CD14-positive monocyte (primary cell): ENCODE results near the gene CENPU. TPM values are rescaled to one million over a fixed set of nuclear protein-coding genes. Genes with fewer than 3 reads are reported as not detected.

Experiments
- DNase-seq, 3 donors: peaks; one replicate each; pipeline ENCODE4 v3.0.0-alpha.2; 2011 to 2022
- H2AFZ ChIP-seq: 2 replicates; pipeline ENCODE4 v1.6.0; 2012; ENCODE audit warnings: mild to moderate bottlenecking, low read depth, low read length, inconsistent platforms; ENCODE audit not compliant: insufficient read depth, poor library complexity, severe bottlenecking
- H3K27ac ChIP-seq, 2 donors: 1 replicate in 1 of 2; 2 replicates in 1 of 2; pipeline ENCODE4 v1.5.1; 2012 to 2013; ENCODE audit warnings: low read length in 2 of 2, control low read depth in 1 of 2, inconsistent platforms in 1 of 2, low read depth in 1 of 2, mild to moderate bottlenecking in 1 of 2
- H3K27me3 ChIP-seq, 2 donors: one replicate each; pipeline versions ENCODE4 v1.6.0 to v1.6.1; 2011 to 2013; ENCODE audit warnings: low read length in 2 of 2; ENCODE audit not compliant: control insufficient read depth in 2 of 2, insufficient read depth in 2 of 2
- H3K36me3 ChIP-seq, 2 donors: replicated peaks in 1 of 2; 1 replicate in 1 of 2; 2 replicates in 1 of 2; pipeline versions ENCODE4 v1.5.1 to v1.6.1; 2012 to 2013; ENCODE audit warnings: low read length in 2 of 2, control low read depth in 1 of 2, inconsistent platforms in 1 of 2, mild to moderate bottlenecking in 1 of 2; ENCODE audit not compliant: insufficient read depth in 2 of 2, control insufficient read depth in 1 of 2
- H3K4me1 ChIP-seq, 2 donors: 1 replicate in 1 of 2; 2 replicates in 1 of 2; pipeline versions ENCODE4 v1.5.1 to v1.6.1; 2012 to 2013; ENCODE audit warnings: low read length in 2 of 2, control low read depth in 1 of 2, inconsistent platforms in 1 of 2, mild to moderate bottlenecking in 1 of 2, moderate library complexity in 1 of 2; ENCODE audit not compliant: insufficient read depth in 2 of 2, control insufficient read depth in 1 of 2
- H3K4me2 ChIP-seq: replicated peaks from 2 replicates; pipeline ENCODE3; 2012; ENCODE audit warnings: low read length, moderate library complexity, mild to moderate bottlenecking; ENCODE audit not compliant: poor library complexity, severe bottlenecking; ENCODE audit errors: extremely low read depth
- H3K4me3 ChIP-seq, 3 experiments: fragments of 200-600 bp in 1 of 3; sonication (generic) in 1 of 3; replicated peaks in 1 of 3; 1 replicate in 2 of 3; 2 replicates in 1 of 3; pipeline ENCODE4 v1.5.1; 2011 to 2013; ENCODE audit warnings: low read length in 3 of 3, mild to moderate bottlenecking in 3 of 3, control low read depth in 2 of 3, low read depth in 2 of 3, inconsistent platforms in 1 of 3, moderate library complexity in 1 of 3
- H3K79me2 ChIP-seq: 2 replicates; pipeline ENCODE4 v1.6.0; 2012; ENCODE audit warnings: mild to moderate bottlenecking, control low read depth, inconsistent platforms, low read length, moderate library complexity; ENCODE audit not compliant: insufficient read depth
- H3K9ac ChIP-seq: 2 replicates; pipeline ENCODE4 v1.6.0; 2017; ENCODE audit warnings: low read length, mild to moderate bottlenecking; ENCODE audit not compliant: insufficient read depth, poor library complexity, severe bottlenecking
- H3K9me3 ChIP-seq, 2 donors: replicated peaks in 1 of 2; 1 replicate in 1 of 2; 2 replicates in 1 of 2; pipeline versions ENCODE4 v1.5.1 to v1.6.1; 2012 to 2013; ENCODE audit warnings: low read length in 2 of 2, control low read depth in 1 of 2; ENCODE audit not compliant: control insufficient read depth in 1 of 2, insufficient read depth in 1 of 2
- H4K20me1 ChIP-seq: 2 replicates; pipeline ENCODE4 v1.6.0; 2012; ENCODE audit warnings: mild to moderate bottlenecking, low read length, control low read depth, moderate library complexity; ENCODE audit not compliant: insufficient read depth
- H3K27ac Mint-ChIP-seq, 7 donors: one replicate each; pipeline ENCODE4 v1.8.0; 2020; ENCODE audit warnings: mild to moderate bottlenecking in 7 of 7, mixed read lengths in 7 of 7, moderate library complexity in 6 of 7, inconsistent platforms in 2 of 7
- H3K27me3 Mint-ChIP-seq, 3 donors: one replicate each; pipeline ENCODE4 v1.8.0; 2021 to 2022; ENCODE audit warnings: low read depth in 3 of 3, mild to moderate bottlenecking in 3 of 3, mixed read lengths in 3 of 3, moderate library complexity in 3 of 3, inconsistent platforms in 1 of 3
- H3K36me3 Mint-ChIP-seq, 2 donors: one replicate each; pipeline ENCODE4 v1.8.0; 2020; ENCODE audit warnings: mixed read lengths in 2 of 2, inconsistent platforms in 1 of 2, mild to moderate bottlenecking in 1 of 2
- H3K4me1 Mint-ChIP-seq: one replicate; pipeline ENCODE4 v1.8.0; 2020; ENCODE audit warnings: mild to moderate bottlenecking, mixed read lengths
- H3K4me3 Mint-ChIP-seq, 2 donors: one replicate each; pipeline ENCODE4 v1.8.0; 2020; ENCODE audit warnings: mild to moderate bottlenecking in 2 of 2, mixed read lengths in 2 of 2, moderate library complexity in 1 of 2
- H3K9me3 Mint-ChIP-seq, 7 donors: one replicate each; pipeline ENCODE4 v1.8.0; 2020 to 2022; ENCODE audit warnings: mixed read lengths in 7 of 7, mild to moderate bottlenecking in 6 of 7, moderate library complexity in 6 of 7, inconsistent platforms in 2 of 7
- CTCF ChIP-seq: fragments of 200-600 bp; IDR thresholded peaks from one replicate; pipeline ENCODE4 v1.8.0; 2022; ENCODE audit warnings: antibody characterized with exemption, mild to moderate bottlenecking
- WGBS: methylation state at CpG from one replicate; pipeline ENCODE4 v1.1.5; 2013; ENCODE audit warnings: missing lambda C conversion rate; ENCODE audit not compliant: insufficient coverage; 5-methylcytosine and 5-hydroxymethylcytosine counted together
- intact Hi-C, 2 donors: fragments of 100-400 bp; cut with micrococcal nuclease; formaldehyde crosslinking; loops; one replicate each; pipeline versions ENCODE4 v1.15.0 to v1.15.1; 2023
- polyA plus RNA-seq, 3 donors: library from polyadenylated mRNA; depleted of rRNA in 1 of 3; unstranded in 2 of 3; stranded (reverse) in 1 of 3; fragments of 300-500 nt in 2 of 3; fragments of >200 nt in 1 of 3; fragmentation: Illumina TruSeq in 2 of 3; gene quantifications; 1 replicate in 2 of 3; 2 replicates in 1 of 3; pipeline ENCODE4 v1.2.3, GENCODE V29; 2012 to 2021

Gene CENPU
- polyA plus RNA-seq, 3 donors: 1.2 to 1.6 (median 1.5) TPM

GRCh38 chr4:184734758-184735157 is 862 bp upstream of the CENPU start:
- Histone ChIP-seq H4K20me1 (no peaks in the 10 kb centered on the region), H3K9me3 (no peaks in the 10 kb centered on the region), H3K36me3 (peaks cover 2 to 8% of the 10 kb centered on the region in 2 donors), H2AFZ (peak overlapping the region; percentile 95), H3K79me2 (peaks cover 42% of the 10 kb centered on the region), H3K4me3 (peak overlapping the region in 2 of 3 experiments; percentile 90 to 95), H3K9ac (no peak overlapping the region), H3K27ac (peak overlapping the region in 1 of 2 donors; percentile 69), H3K4me2 (peak overlapping the region; percentile 93), H3K27me3 (no peaks in the 10 kb centered on the region), H3K4me1 (peaks cover 19 to 33% of the 10 kb centered on the region in 2 donors)
- TF ChIP-seq CTCF: no peak
- Mint-ChIP-seq H3K27ac (peak overlapping the region in 1 of 7 donors; percentile 85), H3K9me3 (peaks cover 0 to under 1% (median 0%) of the 10 kb centered on the region in 7 donors), H3K4me3 (no peak overlapping the region), H3K27me3 (peaks cover 0 to 2% (median 0%) of the 10 kb centered on the region in 3 donors), H3K4me1 (peaks cover 29% of the 10 kb centered on the region), H3K36me3 (peaks cover 3 to 6% of the 10 kb centered on the region in 2 donors)
- intact Hi-C loops: loop anchor here (5.0 kb wide), 1 partner anchor 87 kb away; the partner anchor contains the start of genes CASP3 (in 2 of the 2) and PRIMPOL (in 2 of the 2)
- no CpG with 5 or more reads among the region's 6 CpGs for WGBS
- DNase-seq: no peak

DNA sequence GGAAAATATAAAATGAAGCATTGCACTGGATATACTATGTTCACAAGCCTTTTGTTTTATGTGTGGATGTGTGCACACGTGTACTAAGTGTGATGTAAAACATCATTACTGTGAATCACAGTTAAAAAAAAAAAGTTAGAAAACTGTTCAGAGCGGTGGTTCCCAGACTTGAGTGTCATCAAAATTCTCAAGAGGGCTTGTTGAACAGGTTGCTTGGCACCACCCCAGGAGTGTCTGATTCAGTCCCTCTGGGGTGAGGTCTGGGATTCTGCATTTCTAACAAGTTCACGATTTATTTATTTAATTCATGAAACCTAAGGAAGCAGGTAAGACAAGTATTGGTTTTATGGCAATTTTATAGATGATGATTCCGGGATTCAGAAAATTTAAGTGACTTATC is 1.8 kb downstream of the CENPU start:
- Histone ChIP-seq H2AFZ (no peak overlapping the region), H3K4me1 (peaks cover 13 to 31% of the 10 kb centered on the region in 2 donors), H3K79me2 (peaks cover 67% of the 10 kb centered on the region), H4K20me1 (no peaks in the 10 kb centered on the region), H3K4me2 (no peak overlapping the region), H3K9me3 (peaks cover 4 to 6% of the 10 kb centered on the region in 2 donors), H3K27ac (no peak overlapping the region), H3K9ac (no peak overlapping the region), H3K4me3 (no peak overlapping the region), H3K27me3 (no peaks in the 10 kb centered on the region), H3K36me3 (peaks cover 3 to 25% of the 10 kb centered on the region in 2 donors)
- Mint-ChIP-seq H3K36me3 (peaks cover 14 to 21% of the 10 kb centered on the region in 2 donors), H3K4me1 (peaks cover 27% of the 10 kb centered on the region), H3K27ac (no peak overlapping the region), H3K9me3 (peaks cover 6 to 14% (median 9%) of the 10 kb centered on the region in 7 donors), H3K4me3 (no peak overlapping the region), H3K27me3 (peaks cover 0 to 2% (median 0%) of the 10 kb centered on the region in 3 donors)
- 80% methylated on average over 1 of the region's 4 CpGs for WGBS
- no peak for DNase-seq
- intact Hi-C loops: loop anchor here (5.0 kb wide), 1 partner anchor 85 kb away; the partner anchor contains the start of genes CASP3 (in 2 of the 2) and PRIMPOL (in 2 of the 2)
- no peak for TF ChIP-seq CTCF
